K562 (cell line): Measurements from ENCODE around the gene IQCN. TPM values are rescaled to one million over a fixed set of nuclear protein-coding genes. Genes with fewer than 3 reads are reported as not detected.
A peak's percentile ranks its signal among the peaks of the same experiment; 100 is the strongest.

Experiments
- CBFA2T3 ChIP-seq: fragments of 450-650 bp; IDR thresholded peaks from 2 replicates; pipeline ENCODE4 v1.6.1; 2017
- FOXK1 ChIP-seq: sonication (generic); formaldehyde crosslinking; IDR thresholded peaks from 2 replicates; pipeline ENCODE4 v1.8.0; 2022; ENCODE audit warnings: missing genetic modification reagents, mild to moderate bottlenecking, borderline replicate concordance
- FOXM1 ChIP-seq, 2 experiments: fragments of 450-650 bp in 1 of 2; sonication (generic) in 1 of 2; formaldehyde crosslinking in 1 of 2; IDR thresholded peaks; 2 replicates each; pipeline versions ENCODE4 v1.6.1 to v1.9.0; 2017 to 2022; ENCODE audit warnings: low read depth in 2 of 2, mild to moderate bottlenecking in 2 of 2, missing genetic modification reagents in 1 of 2, moderate library complexity in 1 of 2
- GABPB1 ChIP-seq: sonication (generic); formaldehyde crosslinking; IDR thresholded peaks from 2 replicates; pipeline ENCODE4 v1.8.0; 2022; ENCODE audit warnings: mild to moderate bottlenecking, missing genetic modification reagents
- HINFP ChIP-seq: fragments of 450-650 bp; conservative IDR thresholded peaks from 2 replicates; pipeline ENCODE4 v1.6.1; 2016; ENCODE audit warnings: missing genetic modification characterization, low read depth, mild to moderate bottlenecking, control low read depth, missing compliant biosample characterization
- KLF13 ChIP-seq: fragments of 450-650 bp; IDR thresholded peaks from 2 replicates; pipeline ENCODE4 v1.6.1; 2016; ENCODE audit warnings: missing genetic modification characterization, low read depth, mild to moderate bottlenecking, missing compliant biosample characterization, moderate library complexity, borderline replicate concordance
- MEF2A ChIP-seq: IDR thresholded peaks from 2 replicates; pipeline ENCODE4 v1.6.1; 2011; ENCODE audit warnings: low read depth, mild to moderate bottlenecking, low read length, moderate library complexity; ENCODE audit not compliant: control insufficient read depth
- MTA2 ChIP-seq: fragments of 450-650 bp; IDR thresholded peaks from 2 replicates; pipeline ENCODE4 v1.6.1; 2016; ENCODE audit warnings: low read depth
- PHB ChIP-seq: fragments of 250-450 bp; sonication (Bioruptor Pico); IDR thresholded peaks from 2 replicates; pipeline ENCODE4 v1.5.0; 2021
- RCOR1 ChIP-seq, 2 experiments: IDR thresholded peaks; 2 replicates each; pipeline ENCODE4 v1.6.1; 2012; ENCODE audit warnings: low read depth in 2 of 2, low read length in 2 of 2, borderline replicate concordance in 1 of 2, improper control_type of control experiment in 1 of 2
- SAFB ChIP-seq: fragments of 200-400 bp; formaldehyde crosslinking; IDR thresholded peaks from 2 replicates; pipeline ENCODE4 v1.6.1; 2017; ENCODE audit warnings: low read depth, low read length, borderline replicate concordance
- TCF7 ChIP-seq: sonication (generic); IDR thresholded peaks from 2 replicates; pipeline ENCODE4 v1.6.1; 2016; ENCODE audit warnings: antibody characterized with exemption, borderline replicate concordance
- TCF7L2 ChIP-seq: fragments of 150-350 bp; IDR thresholded peaks from 2 replicates; pipeline ENCODE4 v1.6.1; 2016; ENCODE audit warnings: low read depth, mild to moderate bottlenecking, low read length, moderate library complexity
- TFE3 ChIP-seq: fragments of 450-650 bp; formaldehyde crosslinking; IDR thresholded peaks from 2 replicates; pipeline ENCODE4 v1.4.0; 2020; ENCODE audit warnings: mild to moderate bottlenecking, mixed read lengths
- ZBED1 ChIP-seq: IDR thresholded peaks from 2 replicates; pipeline ENCODE4 v1.6.1; 2014
- ZC3H11A ChIP-seq: IDR thresholded peaks from 2 replicates; pipeline ENCODE4 v1.6.1; 2012; ENCODE audit warnings: low read depth, low read length, improper control_type of control experiment
- ZFP1 ChIP-seq: fragments of 450-650 bp; formaldehyde crosslinking; IDR thresholded peaks from 2 replicates; pipeline ENCODE4 v1.4.0; 2020; ENCODE audit warnings: mild to moderate bottlenecking, mixed read lengths
- ZNF143 ChIP-seq: sonication (generic); formaldehyde crosslinking; IDR thresholded peaks from 2 replicates; pipeline ENCODE4 v1.9.0; 2022; ENCODE audit warnings: mild to moderate bottlenecking, missing genetic modification reagents
- ZNF212 ChIP-seq: fragments of 450-650 bp; formaldehyde crosslinking; IDR thresholded peaks from 2 replicates; pipeline ENCODE4 v1.4.0; 2020; ENCODE audit warnings: mild to moderate bottlenecking
- ZNF766 ChIP-seq: fragments of 200-800 bp; sonication (Bioruptor generic); conservative IDR thresholded peaks from 2 replicates; pipeline ENCODE4 v1.6.1; 2016; ENCODE audit warnings: missing genetic modification characterization, missing compliant biosample characterization
- ZNF830 ChIP-seq: fragments of 250-450 bp; sonication (Bioruptor Pico); IDR thresholded peaks from 2 replicates; pipeline ENCODE4 v1.5.0; 2021; ENCODE audit warnings: mild to moderate bottlenecking
- polyA plus RNA-seq, 8 experiments: library from polyadenylated mRNA; depleted of rRNA in 4 of 8; stranded (reverse) in 5 of 8; unstranded in 3 of 8; fragments of >200 nt; fragmentation: Nextera tagmentation in 2 of 8; fragmentation: Illumina TruSeq in 1 of 8; extraction: Ambion mirVana in 2 of 8; extraction: Trizol in 1 of 8; gene quantifications; 2 replicates each; pipeline versions ENCODE4 v1.2.1 to v1.2.3, GENCODE V29; 2011 to 2014; ENCODE audit warnings: inconsistent platforms in 1 of 8, missing spikeins in 1 of 8
- total RNA-seq, 7 experiments: library from RNA; depleted of rRNA in 6 of 7; stranded (reverse); fragments of >200 nt in 6 of 7; fragmentation: Illumina TruSeq in 2 of 7; extraction: Trizol in 2 of 7; gene quantifications; 2 replicates each; pipeline versions ENCODE4 v1.2.1 to v1.2.3, GENCODE V29; 2011 to 2021; ENCODE audit warnings: low replicate concordance in 1 of 7

The IQCN gene
- total and polyA plus RNA-seq, 9 of the 15 experiments (the other 6 are each of a cell fraction or from before 2014, with no cell fraction given): 0.01 to 0.07 (median 0.04) TPM; not detected in 3

- TF ChIP-seq ZC3H11A (no peak; the same call in 1 of the 2 replicates), FOXM1 (IDR thresholded peaks at IDR 0.05; ENCODE audit: low read depth) (peak; percentile 47; the same call in 1 of the 2 replicates), FOXM1 (CRISPR knock-in tag; IDR thresholded peaks at IDR 0.05; ENCODE audit: low read depth) (no peak), ZNF212 (CRISPR knock-in tag) (no peak), RCOR1 (IDR thresholded peaks at IDR 0.05; ENCODE audit: borderline replicate concordance in 1 of 2, low read depth in 2 of 2, low read length in 2 of 2) (peak in 1 of 2 experiments; percentile 56; a peak in 1 of 4 replicates), HINFP (tag) (no peak), MTA2 (peak; percentile 22; the same call in 1 of the 2 replicates), ZNF143 (CRISPR knock-in tag) (no peak), KLF13 (tag) (no peak), ZFP1 (no peak), MEF2A (no peak; the same call in 1 of the 2 replicates), TCF7 (no peak), ZNF766 (CRISPR knock-in tag) (no peak), ZBED1 (peak; percentile 89; the same call in 1 of the 2 replicates), FOXK1 (CRISPR knock-in tag) (no peak; the same call in 1 of the 2 replicates), ZNF830 (CRISPR knock-in tag) (no peak), CBFA2T3 (no peak), TFE3 (CRISPR knock-in tag) (no peak), TCF7L2 (no peak), SAFB (0 out of 2 replicates have a peak, but pooled peaks have one; percentile 63), PHB (no peak), GABPB1 (CRISPR knock-in tag) (no peak)
These were observed 5.4 kb upstream of the IQCN start (continued) for GRCh38 chr19:18279516-18280246.
